ENCODE results near the gene DIO2.

DIO2 gene

GRCh38 chr14:80167793-80168448, 43.4 kb downstream of the DIO2 start:
- no peak for FAIRE-seq

GRCh38 chr14:80164991-80165721, 46.1 kb downstream of the DIO2 start:
- FAIRE-seq: no peak

- FAIRE-seq: no peak
Measured at GRCh38 chr14:80152763-80153162, 58.5 kb downstream of the DIO2 start.

- no peak for FAIRE-seq
Measured at GRCh38 chr14:80152166-80152565, 59.1 kb downstream of the DIO2 start.

GRCh38 chr14:80150301-80150700, 61.0 kb downstream of the DIO2 start:
- no peak for FAIRE-seq
